Endothelial cell of umbilical vein (primary cell): Measurements from ENCODE around the gene WRNIP1. TPM values are rescaled to one million over a fixed set of nuclear protein-coding genes. Genes with fewer than 3 reads are reported as not detected.

Experiments
- BruUV-seq: library from RNA; stranded (reverse); fragments of 400-500 nt; replicated peaks from 2 replicates; lab custom pipeline; 2021; lab: Mats Ljungman, UMichigan
- CTCF ChIA-PET: fragments of 300-600, 350-600 bp; sonication (Branson Sonifier 250); formaldehyde crosslinking; loops from one replicate; lab custom pipeline; 2021; ENCODE audit warnings: antibody characterized with exemption, inconsistent platforms; lab: Charles Lee
- POLR2A ChIA-PET: fragments of 300-600, 350-600 bp; sonication (Branson Sonifier 250); formaldehyde crosslinking; loops from one replicate; lab custom pipeline; 2021; ENCODE audit warnings: antibody characterized with exemption, inconsistent platforms; lab: Charles Lee
- DNase-seq: peaks from one replicate; pipeline ENCODE4 v3.0.0-alpha.2; 2011; ENCODE audit warnings: low read depth, low spot score
- FAIRE-seq: peaks from 2 replicates; lab custom pipeline; 2011; peaks lifted over from hg19 to GRCh38; lab: Jason Lieb, UNC
- H2AFZ ChIP-seq: 2 replicates; pipeline ENCODE4 v1.6.0; 2012; ENCODE audit warnings: low read depth, low read length, control low read depth, inconsistent platforms
- H3K27ac ChIP-seq: 2 replicates; pipeline ENCODE4 v1.5.1; 2011; ENCODE audit warnings: low read depth, mild to moderate bottlenecking, control low read depth, low read length, moderate library complexity; ENCODE audit not compliant: insufficient read depth
- H3K27me3 ChIP-seq, 2 experiments: 2 replicates each; pipeline versions ENCODE4 v1.6.0 to v1.6.1; 2011; ENCODE audit warnings: low read length in 2 of 2, mixed read lengths in 1 of 2; ENCODE audit not compliant: control insufficient read depth in 2 of 2, insufficient read depth in 2 of 2
- H3K36me3 ChIP-seq, 2 experiments: 2 replicates in 1 of 2; 3 replicates in 1 of 2; pipeline ENCODE4 v1.5.1; 2011; ENCODE audit warnings: low read length in 2 of 2, mild to moderate bottlenecking in 1 of 2, moderate library complexity in 1 of 2; ENCODE audit not compliant: control insufficient read depth in 2 of 2, insufficient read depth in 2 of 2; ENCODE audit errors: extremely low read depth in 1 of 2
- H3K4me1 ChIP-seq: 3 replicates; pipeline ENCODE4 v1.5.1; 2011; ENCODE audit warnings: mild to moderate bottlenecking, low read length; ENCODE audit not compliant: control insufficient read depth, insufficient read depth; ENCODE audit errors: extremely low read depth
- H3K4me2 ChIP-seq: 2 replicates; pipeline ENCODE4 v1.6.1; 2011; ENCODE audit warnings: low read length, control low read depth, mixed read lengths; ENCODE audit not compliant: insufficient read depth
- H3K4me3 ChIP-seq, 3 experiments: fragments of 200-600 bp in 1 of 3; sonication (generic), shearing (Covaris generic) in 1 of 3; replicated peaks in 1 of 3; 2 replicates each; pipeline ENCODE4 v1.5.1; 2011 to 2016; ENCODE audit warnings: control low read depth in 3 of 3, low read length in 3 of 3, mild to moderate bottlenecking in 2 of 3, inconsistent platforms in 1 of 3, low read depth in 1 of 3, moderate library complexity in 1 of 3; ENCODE audit not compliant: insufficient read depth in 1 of 3
- H3K79me2 ChIP-seq: 2 replicates; pipeline ENCODE4 v1.6.0; 2012; ENCODE audit warnings: low read length, inconsistent platforms; ENCODE audit not compliant: control insufficient read depth, insufficient read depth
- H3K9ac ChIP-seq: replicated peaks from 2 replicates; pipeline ENCODE3; 2011; ENCODE audit warnings: low read length, control low read depth; ENCODE audit not compliant: insufficient read depth; ENCODE audit errors: extremely low read depth
- H3K9me1 ChIP-seq: replicated peaks from 3 replicates; pipeline ENCODE4 v1.6.0; 2011; ENCODE audit warnings: mild to moderate bottlenecking, low read length; ENCODE audit not compliant: control insufficient read depth, insufficient read depth; ENCODE audit errors: extremely low read depth
- H3K9me3 ChIP-seq: replicated peaks from 2 replicates; pipeline ENCODE4 v1.5.1; 2012; ENCODE audit warnings: low read length, inconsistent platforms; ENCODE audit not compliant: control insufficient read depth, insufficient read depth
- H4K20me1 ChIP-seq: replicated peaks from 2 replicates; pipeline ENCODE3; 2011; ENCODE audit warnings: mild to moderate bottlenecking, low read length; ENCODE audit not compliant: control insufficient read depth, insufficient read depth; ENCODE audit errors: extremely low read depth
- EZH2 ChIP-seq: IDR thresholded peaks from 2 replicates; pipeline ENCODE4 v1.6.1; 2012; ENCODE audit warnings: borderline replicate concordance, low read depth, mild to moderate bottlenecking, moderate library complexity, low read length, inconsistent platforms; ENCODE audit not compliant: severe bottlenecking
- FOS ChIP-seq: IDR thresholded peaks from 2 replicates; pipeline ENCODE4 v1.6.1; 2011; ENCODE audit warnings: mild to moderate bottlenecking, low read length, moderate library complexity, borderline replicate concordance; ENCODE audit not compliant: insufficient read depth
- GATA2 ChIP-seq: IDR thresholded peaks from 2 replicates; pipeline ENCODE4 v1.7.0; 2011; ENCODE audit warnings: low read depth, mild to moderate bottlenecking, moderate library complexity, mixed read lengths, low read length; ENCODE audit not compliant: insufficient read length, insufficient read depth
- JUN ChIP-seq: IDR thresholded peaks from 2 replicates; pipeline ENCODE4 v1.6.1; 2011; ENCODE audit warnings: borderline replicate concordance, low read depth; ENCODE audit not compliant: insufficient read length, insufficient read depth
- MYC ChIP-seq: IDR thresholded peaks from one replicate; pipeline ENCODE4 v1.6.1; 2011; ENCODE audit warnings: mild to moderate bottlenecking, low read depth, low read length
- POLR2A ChIP-seq: IDR thresholded peaks from 2 replicates; pipeline ENCODE4 v1.6.1; 2012; ENCODE audit warnings: low read depth, mild to moderate bottlenecking, control low read depth, low read length
- POLR2AphosphoS5 ChIP-seq: IDR thresholded peaks from 2 replicates; pipeline ENCODE4 v1.6.1; 2012; ENCODE audit warnings: low read depth, mild to moderate bottlenecking, control low read depth, low read length, moderate library complexity; ENCODE audit not compliant: insufficient read depth
- dilution Hi-C: fragments of 300-500 bp; cut with MboI; formaldehyde crosslinking; loops from one replicate; pipeline ENCODE4 v1.15.0; 2019; ENCODE audit warnings: low sequenced_read_pairs; ENCODE audit not compliant: extremely low pct_ligation_motif_present
- intact Hi-C: fragments of 100-400 bp; cut with micrococcal nuclease; formaldehyde crosslinking; loops from one replicate; pipeline ENCODE4 v1.10.0; 2022
- polyA plus RNA-seq, 4 experiments: library from polyadenylated mRNA; depleted of rRNA in 3 of 4; stranded (reverse) in 3 of 4; unstranded in 1 of 4; fragments of >200 nt; gene quantifications; 2 replicates each; pipeline versions ENCODE4 v1.2.1 to v1.2.3, GENCODE V29; 2011 to 2012; ENCODE audit warnings: missing spikeins in 1 of 4
- total RNA-seq: library from RNA; stranded (reverse); gene quantifications from 2 replicates; pipeline ENCODE4 v1.2.3, GENCODE V29; 2021
- TF ChIP-seq, protein P1 (sequence below), 2 donors: IDR thresholded peaks; 1 replicate in 1 of 2; 2 replicates in 1 of 2; pipeline ENCODE4 v1.5.1; 2011; ENCODE audit warnings: low read length in 2 of 2, mild to moderate bottlenecking in 2 of 2, moderate library complexity in 2 of 2, control low read depth in 1 of 2, inconsistent platforms in 1 of 2, low read depth in 1 of 2; ENCODE audit not compliant: insufficient read depth in 1 of 2; ENCODE audit errors: extremely low read depth in 1 of 2

The WRNIP1 gene
- total and polyA plus RNA-seq, 2 donors (not counting 3 experiments of a cell fraction or from before 2014, with no cell fraction given): 50.1 to 68.9 TPM

DNA sequence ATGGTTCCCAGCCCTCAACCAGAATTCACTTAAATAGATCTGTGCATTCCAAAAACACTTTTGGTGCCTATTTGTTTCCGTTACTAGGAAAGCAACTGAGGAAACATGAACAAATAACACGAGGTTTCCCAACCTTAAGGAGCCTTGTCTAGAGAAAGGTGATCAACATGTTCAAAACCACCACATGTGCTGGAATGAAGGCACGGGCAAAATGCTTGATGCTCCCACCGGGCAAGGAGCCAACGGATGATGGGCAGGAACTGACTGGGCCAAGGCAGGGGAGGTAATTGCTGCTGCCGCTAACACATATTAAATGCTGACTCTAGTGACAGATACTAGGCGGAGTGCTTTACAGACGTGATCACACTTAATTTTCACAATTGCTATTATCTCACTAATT is 17.0 kb upstream of the WRNIP1 start:
- BruUV-seq: no TSS peak
- H3K36me3 ChIP-seq: no peaks in the 10 kb centered on the region
- no peak overlapping the region for H3K9ac ChIP-seq
- FAIRE-seq (no peak), DNase-seq (no peak)
- no peaks in the 10 kb centered on the region for H3K27me3 ChIP-seq
- no peaks in the 10 kb centered on the region for H3K4me1 ChIP-seq
- dilution Hi-C loops (no loop called here), intact Hi-C loops (loop anchor here (5.0 kb wide), 1 partner anchor 301 kb away; no protein-coding TSS in a partner anchor)
- POLR2A ChIA-PET: no interaction called here
- no peak overlapping the region for H3K27ac ChIP-seq
- H4K20me1 ChIP-seq: no peaks in the 10 kb centered on the region
- TF ChIP-seq, protein P1, sequence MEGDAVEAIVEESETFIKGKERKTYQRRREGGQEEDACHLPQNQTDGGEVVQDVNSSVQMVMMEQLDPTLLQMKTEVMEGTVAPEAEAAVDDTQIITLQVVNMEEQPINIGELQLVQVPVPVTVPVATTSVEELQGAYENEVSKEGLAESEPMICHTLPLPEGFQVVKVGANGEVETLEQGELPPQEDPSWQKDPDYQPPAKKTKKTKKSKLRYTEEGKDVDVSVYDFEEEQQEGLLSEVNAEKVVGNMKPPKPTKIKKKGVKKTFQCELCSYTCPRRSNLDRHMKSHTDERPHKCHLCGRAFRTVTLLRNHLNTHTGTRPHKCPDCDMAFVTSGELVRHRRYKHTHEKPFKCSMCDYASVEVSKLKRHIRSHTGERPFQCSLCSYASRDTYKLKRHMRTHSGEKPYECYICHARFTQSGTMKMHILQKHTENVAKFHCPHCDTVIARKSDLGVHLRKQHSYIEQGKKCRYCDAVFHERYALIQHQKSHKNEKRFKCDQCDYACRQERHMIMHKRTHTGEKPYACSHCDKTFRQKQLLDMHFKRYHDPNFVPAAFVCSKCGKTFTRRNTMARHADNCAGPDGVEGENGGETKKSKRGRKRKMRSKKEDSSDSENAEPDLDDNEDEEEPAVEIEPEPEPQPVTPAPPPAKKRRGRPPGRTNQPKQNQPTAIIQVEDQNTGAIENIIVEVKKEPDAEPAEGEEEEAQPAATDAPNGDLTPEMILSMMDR (IDR thresholded peaks at IDR 0.05; ENCODE audit: extremely low read depth in 1 of 2, insufficient read depth in 1 of 2, low read depth in 1 of 2, low read length in 2 of 2): no peak
- no peak for TF ChIP-seq GATA2
- TF ChIP-seq MYC: no peak
- no peak for TF ChIP-seq POLR2AphosphoS5
- TF ChIP-seq FOS: no peak
- no peak for TF ChIP-seq JUN
- TF ChIP-seq POLR2A: no peak
- no peak for TF ChIP-seq EZH2
- H2AFZ ChIP-seq: no peak overlapping the region
- CTCF ChIA-PET: interaction anchor here (0.5 to 7.1 kb wide), 4 partner anchors 11 to 1152 kb away, joined by 3 to 116 read pairs (median 56); no protein-coding TSS in a partner anchor
- no peaks in the 10 kb centered on the region for H3K9me3 ChIP-seq
- H3K9me1 ChIP-seq: no peaks in the 10 kb centered on the region
- no peaks in the 10 kb centered on the region for H3K79me2 ChIP-seq
- H3K4me2 ChIP-seq: no peak overlapping the region
- H3K4me3 ChIP-seq: no peak overlapping the region
